Naive thymus-derived CD4-positive, alpha-beta T cell (primary cell): ENCODE results near the gene PDIA4. TPM values are rescaled to one million over a fixed set of nuclear protein-coding genes. Genes with fewer than 3 reads are reported as not detected.
"Not testable (repeated sequence)": the region's sequence is repeated elsewhere in the genome, so short reads cannot be mapped to it uniquely, and the experiment has no call there.

ENCODE experiments used
- ATAC-seq: fragments of 150-1000 bp; cut with Tn5 transposase; 2 replicates; pipeline ENCODE4 v1.10.0; 2021; ENCODE audit warnings: mild to moderate bottlenecking, moderate library complexity
- CTCF ChIA-PET: fragments of 350-600 bp; sonication (Branson Sonifier 250); formaldehyde crosslinking; loops from one replicate; lab custom pipeline; 2021; ENCODE audit warnings: antibody characterized with exemption; lab: Charles Lee
- POLR2A ChIA-PET: fragments of 350-600 bp; sonication (Branson Sonifier 250); formaldehyde crosslinking; loops from one replicate; lab custom pipeline; 2021; ENCODE audit warnings: antibody characterized with exemption, inconsistent platforms; lab: Charles Lee
- DNase-seq, 9 donors: peaks; one replicate each; pipeline versions ENCODE4 v3.0.0 to v3.0.0-alpha.2; 2020 to 2022; ENCODE audit warnings: mixed read lengths in 1 of 9
- H3K27ac ChIP-seq: one replicate; pipeline ENCODE4 v1.7.0; 2013; ENCODE audit warnings: mild to moderate bottlenecking, low read depth, low read length, moderate library complexity
- H3K27me3 ChIP-seq, 2 donors: one replicate each; pipeline ENCODE4 v1.7.0; 2013; ENCODE audit warnings: low read length in 2 of 2, mild to moderate bottlenecking in 2 of 2, moderate library complexity in 2 of 2; ENCODE audit not compliant: control insufficient read depth in 2 of 2, insufficient read depth in 2 of 2
- H3K36me3 ChIP-seq, 3 experiments: 1 replicate in 2 of 3; 2 replicates in 1 of 3; pipeline ENCODE4 v1.7.0; 2013; ENCODE audit warnings: low read length in 3 of 3, mild to moderate bottlenecking in 3 of 3, moderate library complexity in 1 of 3; ENCODE audit not compliant: insufficient read depth in 3 of 3, control insufficient read depth in 2 of 3
- H3K4me1 ChIP-seq, 2 donors: one replicate each; pipeline ENCODE4 v1.7.0; 2013; ENCODE audit warnings: low read length in 2 of 2, mild to moderate bottlenecking in 2 of 2, moderate library complexity in 1 of 2; ENCODE audit not compliant: control insufficient read depth in 2 of 2, insufficient read depth in 2 of 2
- H3K4me3 ChIP-seq: 2 replicates; pipeline ENCODE4 v1.7.0; 2013; ENCODE audit warnings: mild to moderate bottlenecking, low read length
- H3K9me3 ChIP-seq, 3 experiments: 1 replicate in 2 of 3; 2 replicates in 1 of 3; pipeline ENCODE4 v1.7.0; 2013; ENCODE audit warnings: low read length in 3 of 3; ENCODE audit not compliant: control insufficient read depth in 2 of 3
- H3K27ac Mint-ChIP-seq, 9 donors: one replicate each; pipeline ENCODE4 v1.8.0; 2020 to 2022; ENCODE audit warnings: mixed read lengths in 9 of 9, mild to moderate bottlenecking in 8 of 9, moderate library complexity in 5 of 9, inconsistent platforms in 2 of 9
- H3K27me3 Mint-ChIP-seq, 5 donors: one replicate each; pipeline ENCODE4 v1.8.0; 2021 to 2022; ENCODE audit warnings: mixed read lengths in 5 of 5, mild to moderate bottlenecking in 1 of 5
- H3K36me3 Mint-ChIP-seq, 5 donors: one replicate each; pipeline ENCODE4 v1.8.0; 2020 to 2022; ENCODE audit warnings: mixed read lengths in 5 of 5, mild to moderate bottlenecking in 3 of 5, inconsistent platforms in 1 of 5
- H3K4me1 Mint-ChIP-seq, 7 donors: one replicate each; pipeline ENCODE4 v1.8.0; 2020 to 2022; ENCODE audit warnings: mixed read lengths in 7 of 7, mild to moderate bottlenecking in 3 of 7, inconsistent platforms in 1 of 7
- H3K4me3 Mint-ChIP-seq, 10 donors: one replicate each; pipeline ENCODE4 v1.8.0; 2020 to 2022; ENCODE audit warnings: mild to moderate bottlenecking in 10 of 10, mixed read lengths in 10 of 10, moderate library complexity in 6 of 10, inconsistent platforms in 2 of 10
- H3K9me3 Mint-ChIP-seq, 11 donors: one replicate each; pipeline ENCODE4 v1.8.0; 2020 to 2022; ENCODE audit warnings: mixed read lengths in 11 of 11, mild to moderate bottlenecking in 4 of 11, inconsistent platforms in 1 of 11, moderate library complexity in 1 of 11
- intact Hi-C, 2 donors: fragments of 100-400 bp; cut with micrococcal nuclease; formaldehyde crosslinking; loops; one replicate each; pipeline ENCODE4 v1.15.1; 2023
- polyA plus RNA-seq, 2 donors: library from polyadenylated mRNA; unstranded; fragments of 300-500 nt; fragmentation: Illumina TruSeq; gene quantifications; one replicate each; pipeline ENCODE4 v1.2.3, GENCODE V29; 2021
- total RNA-seq, 6 experiments: library from RNA in 5 of 6; stranded (reverse) in 5 of 6; gene quantifications; 1 replicate in 5 of 6; 2 replicates in 1 of 6; pipeline ENCODE4 v1.2.3 and lab custom pipeline; 2021 to 2026

PDIA4 gene
- total and polyA plus RNA-seq, 7 experiments from 2014 or later = 38.2 to 157 (median 76.0) TPM

- POLR2A ChIA-PET = interaction anchor here (0.6 to 1.2 kb wide), 3 partner anchors 18 to 422 kb away, joined by 3 read pairs; partner anchors contain the start of gene PDIA4
- H3K27me3 Mint-ChIP-seq = peaks cover 0 to 6% (median 0%) of the 10 kb centered on the region in 5 donors
- CTCF ChIA-PET = interaction anchor here (0.5 to 0.7 kb wide), 2 partner anchors 74 to 190 kb away, joined by 3 to 5 read pairs; no protein-coding TSS in a partner anchor
- ATAC-seq (no peak), DNase-seq (no peak)
- no peaks in the 10 kb centered on the region for H3K36me3 ChIP-seq
- H3K27ac ChIP-seq = no peak overlapping the region
- no peaks in the 10 kb centered on the region for H3K4me1 ChIP-seq
- H3K4me1 Mint-ChIP-seq = peaks cover 0 to 2% (median 0%) of the 10 kb centered on the region in 7 donors
- no peak overlapping the region for H3K4me3 ChIP-seq
- H3K36me3 Mint-ChIP-seq = peaks cover 0 to 3% (median 0%) of the 10 kb centered on the region in 5 donors
- H3K9me3 ChIP-seq = no peaks in the 10 kb centered on the region
- H3K27ac Mint-ChIP-seq = no peak overlapping the region
- H3K4me3 Mint-ChIP-seq = no peak overlapping the region
- intact Hi-C loops = no loop called here
- no peaks in the 10 kb centered on the region for H3K27me3 ChIP-seq
- H3K9me3 Mint-ChIP-seq = no peaks in the 10 kb centered on the region
These were observed 18.1 kb upstream of the PDIA4 start for GRCh38 chr7:149046416-149046815.

- H3K9me3 ChIP-seq = no peaks in the 10 kb centered on the region
- H3K4me1 Mint-ChIP-seq = no peaks in the 10 kb centered on the region
- no peak overlapping the region for H3K27ac Mint-ChIP-seq
- no peaks in the 10 kb centered on the region for H3K36me3 ChIP-seq
- ChIA-PET CTCF (no interaction called here), POLR2A (no interaction called here)
- no peaks in the 10 kb centered on the region for H3K27me3 ChIP-seq
- no peak overlapping the region for H3K4me3 ChIP-seq
- H3K27me3 Mint-ChIP-seq = no peaks in the 10 kb centered on the region
- DNase-seq (no peak), ATAC-seq (no peak)
- no peaks in the 10 kb centered on the region for H3K4me1 ChIP-seq
- intact Hi-C loops = no loop called here
- peaks cover 0 to 2% (median 0%) of the 10 kb centered on the region in 5 donors for H3K36me3 Mint-ChIP-seq
- H3K4me3 Mint-ChIP-seq = no peak overlapping the region
- no peak overlapping the region for H3K27ac ChIP-seq
- H3K9me3 Mint-ChIP-seq = no peaks in the 10 kb centered on the region
These were observed 15.6 kb upstream of the PDIA4 start for GRCh38 chr7:149043936-149044335.

- Histone ChIP-seq H3K27ac (no peak overlapping the region), H3K4me1 (no peaks in the 10 kb centered on the region), H3K36me3 (no peaks in the 10 kb centered on the region), H3K27me3 (no peaks in the 10 kb centered on the region), H3K4me3 (no peak overlapping the region), H3K9me3 (no peaks in the 10 kb centered on the region)
- Mint-ChIP-seq H3K4me3 (no peak overlapping the region), H3K27ac (no peak overlapping the region), H3K4me1 (peaks cover 0 to 3% (median 0%) of the 10 kb centered on the region in 7 donors), H3K36me3 (peaks cover 0 to 6% (median 0%) of the 10 kb centered on the region in 5 donors), H3K27me3 (peaks cover 0 to 7% (median 0%) of the 10 kb centered on the region in 5 donors), H3K9me3 (peaks cover 0 to 12% (median 4%) of the 10 kb centered on the region in 11 donors)
- intact Hi-C loops = no loop called here
- CTCF ChIA-PET = no interaction called here
- ATAC-seq (no peak), DNase-seq (no peak)
- POLR2A ChIA-PET = no interaction called here
These were observed 13.0 kb upstream of the PDIA4 start for GRCh38 chr7:149041350-149041749.

- intact Hi-C loops, H3K4me1 ChIP-seq, H3K4me1 Mint-ChIP-seq, DNase-seq, H3K9me3 ChIP-seq, H3K27me3 ChIP-seq, H3K27ac ChIP-seq, H3K4me3 ChIP-seq, H3K27me3 Mint-ChIP-seq, H3K36me3 ChIP-seq, ATAC-seq, H3K4me3 Mint-ChIP-seq, POLR2A ChIA-PET, H3K27ac Mint-ChIP-seq, H3K36me3 Mint-ChIP-seq: not testable (repeated sequence)
- H3K9me3 Mint-ChIP-seq = peaks cover 0 to 17% (median 4%) of the 10 kb centered on the region in 11 donors
- CTCF ChIA-PET = interaction anchor here (1.2 kb wide), 1 partner anchor 9 kb away, joined by 4 read pairs; no protein-coding TSS in a partner anchor
These were observed 10.3 kb upstream of the PDIA4 start for GRCh38 chr7:149038641-149039040.

GRCh38 chr7:149036676-149037075 is 8.4 kb upstream of the PDIA4 start:
- H3K4me3 ChIP-seq = no peak overlapping the region
- no peaks in the 10 kb centered on the region for H3K27me3 ChIP-seq
- POLR2A ChIA-PET = interaction anchor here (0.5 kb wide), 1 partner anchor 91 kb away, joined by 6 read pairs; no protein-coding TSS in a partner anchor
- peaks cover 0 to 8% (median 0%) of the 10 kb centered on the region in 5 donors for H3K36me3 Mint-ChIP-seq
- H3K4me3 Mint-ChIP-seq = no peak overlapping the region
- ATAC-seq (no peak), DNase-seq (no peak)
- H3K4me1 ChIP-seq = no peaks in the 10 kb centered on the region
- H3K9me3 Mint-ChIP-seq = peaks cover 0 to 17% (median 5%) of the 10 kb centered on the region in 11 donors
- H3K27ac Mint-ChIP-seq = no peak overlapping the region
- H3K4me1 Mint-ChIP-seq = peaks cover 0 to 3% (median 0%) of the 10 kb centered on the region in 7 donors
- intact Hi-C loops = no loop called here
- no peaks in the 10 kb centered on the region for H3K9me3 ChIP-seq
- H3K27me3 Mint-ChIP-seq = peaks cover 0 to 7% (median 3%) of the 10 kb centered on the region in 5 donors
- H3K36me3 ChIP-seq = no peaks in the 10 kb centered on the region
- CTCF ChIA-PET = no interaction called here
- H3K27ac ChIP-seq = no peak overlapping the region

GRCh38 chr7:149031353-149031910 is 3.1 kb upstream of the PDIA4 start:
- no peak overlapping the region for H3K27ac ChIP-seq
- CTCF ChIA-PET = no interaction called here
- no peak for DNase-seq
- H3K4me3 ChIP-seq = no peak overlapping the region
- Mint-ChIP-seq H3K27me3 (peaks cover 0 to 4% (median 0%) of the 10 kb centered on the region in 5 donors), H3K4me3 (no peak overlapping the region), H3K27ac (peak overlapping the region in 1 of 9 donors; percentile 3), H3K4me1 (peaks cover 14 to 26% (median 22%) of the 10 kb centered on the region in 7 donors), H3K36me3 (peaks cover 0 to 4% (median 0%) of the 10 kb centered on the region in 5 donors), H3K9me3 (peaks cover 0 to 5% (median 0%) of the 10 kb centered on the region in 11 donors)
- H3K36me3 ChIP-seq = no peaks in the 10 kb centered on the region
- H3K9me3 ChIP-seq = no peaks in the 10 kb centered on the region
- ATAC-seq = no peak
- POLR2A ChIA-PET = no interaction called here
- no peaks in the 10 kb centered on the region for H3K27me3 ChIP-seq
- peaks cover 6 to 10% of the 10 kb centered on the region in 2 donors for H3K4me1 ChIP-seq
- intact Hi-C loops = no loop called here
